ENCODE results near the gene DOCK6.

DOCK6 gene

GRCh38 chr19:11171144-11171543, 91.2 kb downstream of the DOCK6 start:
- no peak for TF ChIP-seq CTCF (conservative IDR thresholded peaks at IDR 0.05; ENCODE audit: control insufficient read depth, insufficient read depth, low read depth, low read length)
- H3K4me3 ChIP-seq (ENCODE audit: control insufficient read depth, low read depth, low read length): no peak overlapping the region
- no peak for DNase-seq (ENCODE audit: low read depth)

- TF ChIP-seq CTCF (conservative IDR thresholded peaks at IDR 0.05; ENCODE audit: control insufficient read depth, insufficient read depth, low read depth, low read length): no peak
- no peak overlapping the region for H3K4me3 ChIP-seq (ENCODE audit: control insufficient read depth, low read depth, low read length)
- peak; percentile 97 for DNase-seq (ENCODE audit: low read depth)
Measured at GRCh38 chr19:11169896-11170678, 92.2 kb downstream of the DOCK6 start.

GRCh38 chr19:11168568-11168967, 93.8 kb downstream of the DOCK6 start:
- no peak for TF ChIP-seq CTCF (conservative IDR thresholded peaks at IDR 0.05; ENCODE audit: control insufficient read depth, insufficient read depth, low read depth, low read length)
- no peak overlapping the region for H3K4me3 ChIP-seq (ENCODE audit: control insufficient read depth, low read depth, low read length)
- DNase-seq (ENCODE audit: low read depth): peak; percentile 99

GRCh38 chr19:11166281-11167142, 95.8 kb downstream of the DOCK6 start:
- no peak for TF ChIP-seq CTCF (conservative IDR thresholded peaks at IDR 0.05; ENCODE audit: control insufficient read depth, insufficient read depth, low read depth, low read length)
- DNase-seq (ENCODE audit: low read depth): peak; percentile 69

GRCh38 chr19:11165486-11166030, 96.8 kb downstream of the DOCK6 start:
- no peak overlapping the region for H3K4me3 ChIP-seq (ENCODE audit: control insufficient read depth, low read depth, low read length)
- no peak for TF ChIP-seq CTCF (conservative IDR thresholded peaks at IDR 0.05; ENCODE audit: control insufficient read depth, insufficient read depth, low read depth, low read length)
- peak; percentile 60 for DNase-seq (ENCODE audit: low read depth)

More at GRCh38 chr19:11166281-11167142, 95.8 kb downstream of the DOCK6 start:
- H3K4me3 ChIP-seq (ENCODE audit: control insufficient read depth, low read depth, low read length): no peak overlapping the region

- H3K4me3 ChIP-seq (ENCODE audit: control insufficient read depth, low read depth, low read length): no peak overlapping the region
- no peak for TF ChIP-seq CTCF (conservative IDR thresholded peaks at IDR 0.05; ENCODE audit: control insufficient read depth, insufficient read depth, low read depth, low read length)
- DNase-seq (ENCODE audit: low read depth): peak; percentile 92
Measured at GRCh38 chr19:11164879-11165406, 97.4 kb downstream of the DOCK6 start.
